AG09319 (cell line): ENCODE results near the gene MYEOV.

Experiments used
- DNase-seq: peaks from one replicate; pipeline ENCODE4 v3.0.0-alpha.2; 2010; ENCODE audit warnings: low read depth; ENCODE audit errors: extremely low read depth
- CTCF ChIP-seq: IDR thresholded peaks from 2 replicates; pipeline ENCODE4 v1.5.1; 2011; ENCODE audit warnings: low read depth, mild to moderate bottlenecking, inconsistent platforms, low read length, moderate library complexity

Gene MYEOV

GRCh38 chr11:69327741-69328191, 33.8 kb downstream of the MYEOV start:
- TF ChIP-seq CTCF = no peak
- no peak for DNase-seq

GRCh38 chr11:69328231-69328630, 34.3 kb downstream of the MYEOV start:
- TF ChIP-seq CTCF = no peak
- no peak for DNase-seq

GRCh38 chr11:69329581-69329980, 35.6 kb downstream of the MYEOV start:
- DNase-seq = no peak
- TF ChIP-seq CTCF = no peak

GRCh38 chr11:69330330-69330729, 36.4 kb downstream of the MYEOV start:
- TF ChIP-seq CTCF = no peak
- DNase-seq = no peak

GRCh38 chr11:69333149-69333710, 39.3 kb downstream of the MYEOV start:
- no peak for DNase-seq
- no peak for TF ChIP-seq CTCF

GRCh38 chr11:69333879-69334278, 39.9 kb downstream of the MYEOV start:
- DNase-seq = no peak
- no peak for TF ChIP-seq CTCF

- no peak for TF ChIP-seq CTCF
Observed at GRCh38 chr11:69335007-69335780, 41.2 kb downstream of the MYEOV start.

More at GRCh38 chr11:69335007-69335780, 41.2 kb downstream of the MYEOV start:
- no peak for DNase-seq
